HepG2 (cell line): ENCODE measurements around the gene CBFA2T2. TPM values are rescaled to one million over a fixed set of nuclear protein-coding genes. Genes with fewer than 3 reads are reported as not detected.
A peak's percentile ranks its signal among the peaks of the same experiment; 100 is the strongest.

Experiments used
- ATAC-seq: fragments of 200-7000 bp; cut with Tn5 transposase; 3 replicates; pipeline ENCODE4 v1.9.1; 2020; ENCODE audit warnings: mild to moderate bottlenecking, moderate library complexity
- BruUV-seq: library from RNA; stranded (reverse); fragments of 400-500 nt; replicated peaks from 2 replicates; lab custom pipeline; 2021; lab: Mats Ljungman, UMichigan
- CTCF ChIA-PET: fragments of 300-600 bp; formaldehyde crosslinking; extraction: SDS; loops from one replicate; lab custom pipeline; 2021; ENCODE audit warnings: low total read pairs, inconsistent platforms, low intra/inter-chr PET ratio; lab: Yijun Ruan, JAX
- POLR2A ChIA-PET: fragments of 350-600 bp; sonication (Branson Sonifier 250); formaldehyde crosslinking; loops from one replicate; lab custom pipeline; 2020; ENCODE audit warnings: antibody characterized with exemption, inconsistent platforms; lab: Yijun Ruan, JAX
- DNase-seq: peaks from one replicate; pipeline ENCODE4 v3.0.0-alpha.2; 2015; ENCODE audit warnings: low spot score
- FAIRE-seq: peaks from 3 replicates; lab custom pipeline; 2011; peaks lifted over from hg19 to GRCh38; lab: Jason Lieb, UNC
- H2AFZ ChIP-seq: one replicate; pipeline ENCODE4 v1.6.1; 2011; ENCODE audit warnings: low read length, inconsistent platforms
- H3K27ac ChIP-seq: fragments of 300-600 bp; 3 replicates; pipeline ENCODE4 v1.8.0; 2011; ENCODE audit warnings: mixed run types, mild to moderate bottlenecking, mixed read lengths, low read length, inconsistent platforms; ENCODE audit not compliant: insufficient read depth; ENCODE audit errors: extremely low read length
- H3K27me3 ChIP-seq, 2 experiments: fragments of 200-600 bp in 1 of 2; 2 replicates in 1 of 2; 3 replicates in 1 of 2; pipeline versions ENCODE4 v1.6.0 to v1.8.0; 2011; ENCODE audit warnings: low read length in 2 of 2, mild to moderate bottlenecking in 2 of 2, moderate library complexity in 2 of 2, inconsistent platforms in 1 of 2; ENCODE audit not compliant: insufficient read depth in 2 of 2, control insufficient read depth in 1 of 2
- H3K36me3 ChIP-seq, 2 experiments: fragments of 200-600 bp in 1 of 2; replicated peaks in 1 of 2; 2 replicates in 1 of 2; 3 replicates in 1 of 2; pipeline versions ENCODE4 v1.5.1 to v1.8.0; 2011; ENCODE audit warnings: low read length in 2 of 2, inconsistent platforms in 1 of 2; ENCODE audit not compliant: insufficient read depth in 2 of 2, control insufficient read depth in 1 of 2
- H3K4me1 ChIP-seq: 2 replicates; pipeline ENCODE4 v1.5.1; 2012; ENCODE audit warnings: low read length, inconsistent platforms; ENCODE audit not compliant: insufficient read depth
- H3K4me2 ChIP-seq: 2 replicates; pipeline ENCODE4 v1.6.0; 2011; ENCODE audit warnings: low read depth, low read length, inconsistent platforms
- H3K4me3 ChIP-seq, 3 experiments: fragments of 200-600 bp in 1 of 3; sonication (generic), shearing (Covaris generic) in 1 of 3; replicated peaks in 1 of 3; 2 replicates each; pipeline ENCODE4 v1.5.1; 2011 to 2016; ENCODE audit warnings: low read length in 3 of 3, inconsistent platforms in 2 of 3, low read depth in 2 of 3, mild to moderate bottlenecking in 2 of 3, control low read depth in 1 of 3, mixed read lengths in 1 of 3; ENCODE audit not compliant: insufficient read depth in 1 of 3
- H3K79me2 ChIP-seq: one replicate; pipeline ENCODE4 v1.6.1; 2011; ENCODE audit warnings: low read length, inconsistent platforms; ENCODE audit not compliant: insufficient read depth
- H3K9ac ChIP-seq: 2 replicates; pipeline ENCODE4 v1.6.0; 2011; ENCODE audit warnings: mild to moderate bottlenecking, low read depth, low read length, inconsistent platforms; ENCODE audit not compliant: insufficient read depth
- H3K9me3 ChIP-seq: 2 replicates; pipeline ENCODE4 v1.5.1; 2012; ENCODE audit warnings: mild to moderate bottlenecking, low read length
- H4K20me1 ChIP-seq: 2 replicates; pipeline ENCODE4 v1.6.0; 2011; ENCODE audit warnings: inconsistent platforms, mild to moderate bottlenecking, low read length, moderate library complexity; ENCODE audit not compliant: insufficient read depth
- BRCA1 ChIP-seq: sonication (generic); formaldehyde crosslinking; IDR thresholded peaks from 2 replicates; pipeline ENCODE4 v1.4.0; 2020; ENCODE audit warnings: missing genetic modification reagents
- CSRNP2 ChIP-seq: sonication (generic); formaldehyde crosslinking; conservative IDR thresholded peaks from 2 replicates; pipeline ENCODE4 v1.8.0; 2022; ENCODE audit warnings: low read depth, missing genetic modification reagents
- E2F1 ChIP-seq: sonication (generic); formaldehyde crosslinking; IDR thresholded peaks from 2 replicates; pipeline ENCODE4 v1.5.0; 2020; ENCODE audit warnings: missing genetic modification reagents
- FOXK1 ChIP-seq: sonication (generic); formaldehyde crosslinking; IDR thresholded peaks from 2 replicates; pipeline ENCODE4 v1.4.0; 2020; ENCODE audit warnings: low read depth, missing genetic modification reagents, borderline replicate concordance
- LBX2 ChIP-seq: sonication (generic); formaldehyde crosslinking; IDR thresholded peaks from 2 replicates; pipeline ENCODE4 v1.5.0; 2020; ENCODE audit warnings: missing genetic modification reagents, mild to moderate bottlenecking, borderline replicate concordance
- NFIC ChIP-seq: IDR thresholded peaks from 2 replicates; pipeline ENCODE4 v1.6.1; 2012; ENCODE audit warnings: mild to moderate bottlenecking, low read length, inconsistent platforms
- NFYC ChIP-seq: IDR thresholded peaks from 2 replicates; pipeline ENCODE4 v1.6.1; 2016; ENCODE audit warnings: missing genetic modification reagents, missing compliant biosample characterization
- THRA ChIP-seq: sonication (generic); formaldehyde crosslinking; IDR thresholded peaks from 2 replicates; pipeline ENCODE4 v1.4.0; 2020; ENCODE audit warnings: missing genetic modification reagents, borderline replicate concordance
- TRIM24 ChIP-seq: sonication (generic); formaldehyde crosslinking; IDR thresholded peaks from 2 replicates; pipeline ENCODE4 v1.8.0; 2022; ENCODE audit warnings: mild to moderate bottlenecking, missing genetic modification reagents
- ZNF264 ChIP-seq: sonication (generic); formaldehyde crosslinking; IDR thresholded peaks from 2 replicates; pipeline ENCODE4 v1.4.0; 2020; ENCODE audit warnings: missing genetic modification reagents
- ZNF703 ChIP-seq: sonication (generic); formaldehyde crosslinking; IDR thresholded peaks from 2 replicates; pipeline ENCODE4 v1.5.1; 2020; ENCODE audit warnings: missing genetic modification reagents, mild to moderate bottlenecking, moderate library complexity, borderline replicate concordance
- ZNF770 ChIP-seq: sonication (generic); formaldehyde crosslinking; IDR thresholded peaks from 2 replicates; pipeline ENCODE4 v1.5.0; 2020; ENCODE audit warnings: mild to moderate bottlenecking, missing genetic modification reagents
- WGBS: methylation state at CpG from one replicate; pipeline ENCODE4 v1.1.6; 2017; ENCODE audit warnings: low lambda C conversion rate; 5-methylcytosine and 5-hydroxymethylcytosine counted together
- in situ Hi-C: cut with HindIII; loops from 2 replicates; pipeline ENCODE4 v1.10.0; 2017; ENCODE audit warnings: low pct_unique_long_range_greater_than_20kb; ENCODE audit not compliant: extremely low pct_ligation_motif_present
- intact Hi-C: fragments of 100-400 bp; cut with micrococcal nuclease; formaldehyde crosslinking; loops from one replicate; pipeline ENCODE4 v1.10.0; 2022; ENCODE audit not compliant: unreplicated experiment
- polyA plus RNA-seq, 8 experiments: library from polyadenylated mRNA; depleted of rRNA in 3 of 8; stranded (reverse) in 7 of 8; unstranded in 1 of 8; fragments of >200 nt; fragmentation: Illumina TruSeq in 4 of 8; extraction: Trizol in 4 of 8; gene quantifications; 2 replicates each; pipeline versions ENCODE4 v1.2.1 to v1.2.3, GENCODE V29; 2011 to 2016; ENCODE audit warnings: low read depth in 4 of 8, missing spikeins in 1 of 8, mixed read lengths in 1 of 8; ENCODE audit not compliant: insufficient read depth in 1 of 8
- total RNA-seq, 5 experiments: library from RNA; depleted of rRNA; stranded (reverse); fragments of >200 nt; fragmentation: Illumina TruSeq; extraction: Trizol; gene quantifications; 2 replicates each; pipeline ENCODE4 v1.2.3, GENCODE V29; 2016; ENCODE audit warnings: low read depth in 1 of 5

CBFA2T2 gene
- total and polyA plus RNA-seq, 2 of the 13 experiments (the other 11 are each of a cell fraction or from before 2014, with no cell fraction given) = 6.3 to 21.2 TPM

GRCh38 chr20:33541797-33542196 is 51.9 kb downstream of the CBFA2T2 start:
- ATAC-seq = no peak
- no peak for FAIRE-seq
- ChIA-PET CTCF (no interaction called here), POLR2A (no interaction called here)
- intact Hi-C loops (no loop called here), in situ Hi-C loops (no loop called here)
- peaks cover 53% of the 10 kb centered on the region for H3K4me1 ChIP-seq
- no peak for DNase-seq
- H4K20me1 ChIP-seq = no peaks in the 10 kb centered on the region
- 100% methylated on average over 1 of the region's 1 CpG for WGBS
- no peak for TF ChIP-seq ZNF703 (CRISPR knock-in tag)
- TF ChIP-seq NFYC = no peak
- no peak for TF ChIP-seq CSRNP2
- TF ChIP-seq ZNF770 = peak; percentile 92
- H3K79me2 ChIP-seq = peaks cover 47% of the 10 kb centered on the region
- H3K36me3 ChIP-seq = peaks cover 0 to 2% of the 10 kb centered on the region in 2 experiments; a peak in 1 of 5 replicates
- H3K4me3 ChIP-seq = no peak overlapping the region
- H3K9me3 ChIP-seq = no peaks in the 10 kb centered on the region
- H3K4me2 ChIP-seq = no peak overlapping the region
- no peak overlapping the region for H2AFZ ChIP-seq
- H3K9ac ChIP-seq = no peak overlapping the region
- no peak overlapping the region for H3K27ac ChIP-seq
- no TSS peak for BruUV-seq
- H3K27me3 ChIP-seq = no peaks in the 10 kb centered on the region

- Histone ChIP-seq H3K27ac (no peak overlapping the region), H4K20me1 (no peaks in the 10 kb centered on the region), H2AFZ (no peak overlapping the region), H3K4me2 (no peak overlapping the region), H3K9ac (no peak overlapping the region), H3K4me1 (peaks cover 18% of the 10 kb centered on the region), H3K79me2 (peaks cover 36% of the 10 kb centered on the region), H3K36me3 (peaks cover 2% of the 10 kb centered on the region in 2 experiments; a peak in 3 of 5 replicates), H3K4me3 (no peak overlapping the region), H3K9me3 (no peaks in the 10 kb centered on the region), H3K27me3 (no peaks in the 10 kb centered on the region)
- DNase-seq = no peak
- no peak for FAIRE-seq
- in situ Hi-C loops (no loop called here), intact Hi-C loops (no loop called here)
- CTCF ChIA-PET = no interaction called here
- no TSS peak for BruUV-seq
- POLR2A ChIA-PET = interaction anchor here (0.6 kb wide), 1 partner anchor 12 kb away, joined by 3 read pairs; no protein-coding TSS in a partner anchor
- ATAC-seq = no peak
- TF ChIP-seq TRIM24 (CRISPR knock-in tag) = no peak
- no peak for TF ChIP-seq LBX2
- no peak for TF ChIP-seq BRCA1 (CRISPR knock-in tag)
- TF ChIP-seq THRA (CRISPR knock-in tag) = no peak
- no peak for TF ChIP-seq E2F1 (CRISPR knock-in tag)
- no peak for TF ChIP-seq ZNF264 (CRISPR knock-in tag)
- no peak for TF ChIP-seq FOXK1 (CRISPR knock-in tag)
- TF ChIP-seq NFIC = no peak
Observed at GRCh38 chr20:33545763-33546162, 55.9 kb downstream of the CBFA2T2 start.
